Measurements from ENCODE around the gene C1orf159.

The C1orf159 gene

GRCh38 chr1:1112237-1112985 is 3.5 kb downstream of the C1orf159 start:
- H3K4me2 ChIP-seq (ENCODE audit: low read length): no peak overlapping the region

GRCh38 chr1:1111516-1112236 is 4.2 kb downstream of the C1orf159 start:
- Histone ChIP-seq H3K4me3 (ENCODE audit: low read length) (no peak overlapping the region), H3K4me2 (ENCODE audit: low read length) (no peak overlapping the region), H3K9ac (ENCODE audit: low read length) (no peak overlapping the region), H3K4me1 (ENCODE audit: low read length) (peaks cover 5% of the 10 kb centered on the region), H3K36me3 (replicated peaks; ENCODE audit: low read depth, low read length) (peaks cover 15% of the 10 kb centered on the region), H3K9me3 (ENCODE audit: insufficient read depth, low read length) (no peaks in the 10 kb centered on the region), H2AFZ (ENCODE audit: low read depth, low read length) (no peak overlapping the region), H4K20me1 (ENCODE audit: insufficient read depth, low read length) (no peaks in the 10 kb centered on the region; the same call in 1 of the 2 replicates), H3K27ac (ENCODE audit: low read length) (no peak overlapping the region), H3K79me2 (ENCODE audit: low read length) (peaks cover 56% of the 10 kb centered on the region), H3K27me3 (ENCODE audit: low read depth, low read length) (no peaks in the 10 kb centered on the region)
- TF ChIP-seq EZH2phosphoT487 (IDR thresholded peaks at IDR 0.05; ENCODE audit: low read depth) (no peak), CTCF (IDR thresholded peaks at IDR 0.05; ENCODE audit: low read depth, low read length) (no peak)

More at GRCh38 chr1:1112237-1112985, 3.5 kb downstream of the C1orf159 start:
- Histone ChIP-seq H3K4me3 (ENCODE audit: low read length) (no peak overlapping the region), H2AFZ (ENCODE audit: low read depth, low read length) (no peak overlapping the region), H3K27me3 (ENCODE audit: low read depth, low read length) (peaks cover 3% of the 10 kb centered on the region), H3K9ac (ENCODE audit: low read length) (no peak overlapping the region), H3K79me2 (ENCODE audit: low read length) (peaks cover 49% of the 10 kb centered on the region), H4K20me1 (ENCODE audit: insufficient read depth, low read length) (no peaks in the 10 kb centered on the region; the same call in 1 of the 2 replicates), H3K27ac (ENCODE audit: low read length) (no peak overlapping the region), H3K9me3 (ENCODE audit: insufficient read depth, low read length) (no peaks in the 10 kb centered on the region), H3K4me1 (ENCODE audit: low read length) (peaks cover 5% of the 10 kb centered on the region), H3K36me3 (replicated peaks; ENCODE audit: low read depth, low read length) (peaks cover 15% of the 10 kb centered on the region)
- TF ChIP-seq CTCF (IDR thresholded peaks at IDR 0.05; ENCODE audit: low read depth, low read length) (no peak), EZH2phosphoT487 (IDR thresholded peaks at IDR 0.05; ENCODE audit: low read depth) (no peak)

- Histone ChIP-seq H3K9me3 (ENCODE audit: insufficient read depth, low read length) (no peaks in the 10 kb centered on the region), H3K27ac (ENCODE audit: low read length) (no peak overlapping the region), H3K9ac (ENCODE audit: low read length) (no peak overlapping the region), H3K27me3 (ENCODE audit: low read depth, low read length) (no peaks in the 10 kb centered on the region), H3K79me2 (ENCODE audit: low read length) (peaks cover 65% of the 10 kb centered on the region), H3K4me2 (ENCODE audit: low read length) (no peak overlapping the region), H3K4me1 (ENCODE audit: low read length) (peaks cover 5% of the 10 kb centered on the region), H4K20me1 (ENCODE audit: insufficient read depth, low read length) (no peaks in the 10 kb centered on the region; the same call in 1 of the 2 replicates), H3K4me3 (ENCODE audit: low read length) (no peak overlapping the region), H2AFZ (ENCODE audit: low read depth, low read length) (no peak overlapping the region), H3K36me3 (replicated peaks; ENCODE audit: low read depth, low read length) (peaks cover 21% of the 10 kb centered on the region)
- no peak for TF ChIP-seq CTCF (IDR thresholded peaks at IDR 0.05; ENCODE audit: low read depth, low read length)
- no peak for TF ChIP-seq EZH2phosphoT487 (IDR thresholded peaks at IDR 0.05; ENCODE audit: low read depth)
These were observed 5.3 kb downstream of the C1orf159 start for GRCh38 chr1:1110561-1110971.

GRCh38 chr1:1109743-1110142 is 6.1 kb downstream of the C1orf159 start:
- Histone ChIP-seq H3K9me3 (ENCODE audit: insufficient read depth, low read length) (no peaks in the 10 kb centered on the region), H3K9ac (ENCODE audit: low read length) (no peak overlapping the region), H3K4me2 (ENCODE audit: low read length) (no peak overlapping the region), H3K36me3 (replicated peaks; ENCODE audit: low read depth, low read length) (peaks cover 21% of the 10 kb centered on the region), H4K20me1 (ENCODE audit: insufficient read depth, low read length) (no peaks in the 10 kb centered on the region; the same call in 1 of the 2 replicates), H3K27ac (ENCODE audit: low read length) (no peak overlapping the region), H2AFZ (ENCODE audit: low read depth, low read length) (no peak overlapping the region), H3K27me3 (ENCODE audit: low read depth, low read length) (no peaks in the 10 kb centered on the region), H3K4me3 (ENCODE audit: low read length) (no peak overlapping the region), H3K79me2 (ENCODE audit: low read length) (peaks cover 59% of the 10 kb centered on the region), H3K4me1 (ENCODE audit: low read length) (peaks cover under 1% of the 10 kb centered on the region)
- TF ChIP-seq EZH2phosphoT487 (IDR thresholded peaks at IDR 0.05; ENCODE audit: low read depth): no peak
- no peak for TF ChIP-seq CTCF (IDR thresholded peaks at IDR 0.05; ENCODE audit: low read depth, low read length)
